Amygdala (tissue), 56 donors: ENCODE results near the gene TMPRSS6.

Experiments used
- DNase-seq, 56 donors: peaks; one replicate each; lab custom pipeline; 2025; lab: John Stamatoyannopoulos, UW

Gene TMPRSS6

DNA sequence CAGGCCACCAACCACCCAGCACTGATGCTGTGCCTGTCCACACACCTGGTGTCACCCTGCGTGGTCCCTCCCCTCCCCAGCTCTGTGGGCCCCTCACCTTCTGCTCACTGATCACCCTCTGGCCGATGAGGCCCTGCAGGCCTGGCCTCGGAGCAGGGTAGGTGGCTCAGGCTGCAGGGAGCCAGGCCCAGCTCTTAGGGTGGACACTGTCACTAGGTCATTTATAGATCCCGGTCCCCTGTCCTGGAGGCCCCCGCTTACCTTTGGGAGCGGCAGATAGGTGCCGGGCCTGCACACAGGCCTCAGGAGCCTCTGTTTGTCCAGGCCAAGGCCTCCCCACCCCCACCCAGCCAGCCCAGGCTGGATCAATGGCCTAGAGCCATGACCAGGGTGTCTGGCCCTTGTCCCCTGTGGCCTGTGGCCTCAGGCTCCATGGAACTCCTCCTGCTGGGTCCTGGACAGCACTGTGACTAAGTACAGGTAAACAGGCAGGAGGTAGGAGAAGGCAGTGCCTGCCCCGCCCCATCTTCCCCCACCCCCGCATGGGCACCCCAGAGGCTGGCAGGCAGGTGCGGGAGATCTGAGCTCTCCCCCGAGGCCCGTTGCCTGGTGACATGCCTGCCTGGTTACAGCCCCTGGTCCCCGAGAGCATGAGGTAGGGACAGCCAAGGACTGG is at the start of gene TMPRSS6:
TMPRSS6 (minus strand) TSS at position 472 of the 676 bp plus-strand sequence. CDS start 6,296 bp downstream, outside the sequence.
- no peak for DNase-seq

DNA sequence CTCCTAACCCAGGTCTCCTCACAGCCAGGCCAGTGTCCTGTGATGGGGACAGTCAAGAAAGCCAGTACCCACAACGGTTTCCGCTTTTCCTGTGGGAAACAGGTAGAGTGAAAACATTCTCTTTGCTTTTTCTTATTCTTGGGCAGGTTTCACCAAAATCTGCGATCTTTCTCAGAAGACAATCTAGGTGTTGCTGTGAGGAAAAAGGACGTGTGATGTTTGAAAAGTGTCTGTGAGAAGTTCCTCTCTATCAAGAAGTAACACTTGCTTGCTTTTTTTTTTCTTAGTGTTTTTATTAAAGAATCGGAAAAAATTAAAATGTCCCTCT is 49.4 kb upstream of the TMPRSS6 start:
- no peak for DNase-seq

DNA sequence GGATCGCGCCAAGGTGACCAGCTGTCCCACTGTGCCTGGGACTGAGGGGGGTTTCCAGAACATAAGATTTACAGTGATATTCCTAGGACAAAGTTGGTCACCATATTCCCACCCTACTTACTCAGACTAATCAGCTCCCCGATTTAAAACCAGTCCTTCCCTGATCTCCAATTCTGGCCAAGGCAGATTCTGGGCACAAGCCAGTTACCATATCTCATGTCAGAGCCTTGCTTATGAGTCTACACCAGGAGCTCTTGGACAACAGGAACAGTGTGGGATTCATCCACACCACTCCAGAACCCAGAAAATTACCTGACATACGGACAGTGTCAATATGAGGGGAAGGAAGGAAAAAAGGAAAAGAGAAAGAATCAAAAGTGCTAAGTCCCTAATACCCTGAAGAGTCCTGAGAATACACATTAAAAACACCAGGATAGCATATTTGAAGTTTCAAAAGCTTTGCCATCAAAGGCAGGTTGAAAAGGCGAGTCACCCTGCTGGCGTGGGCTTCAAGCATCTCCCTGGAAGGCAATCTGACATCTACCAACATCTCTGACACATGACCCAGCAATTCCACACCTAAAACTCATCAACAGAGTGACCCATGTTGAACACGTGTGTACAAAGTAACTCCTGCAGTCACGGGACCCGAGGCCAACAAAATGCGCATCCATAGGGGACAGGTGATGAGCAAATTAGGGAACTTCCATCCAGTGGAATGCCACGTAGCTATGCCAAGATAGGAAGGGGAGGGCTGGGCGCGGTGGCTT is 48.2 kb upstream of the TMPRSS6 start:
- no peak for DNase-seq

DNA sequence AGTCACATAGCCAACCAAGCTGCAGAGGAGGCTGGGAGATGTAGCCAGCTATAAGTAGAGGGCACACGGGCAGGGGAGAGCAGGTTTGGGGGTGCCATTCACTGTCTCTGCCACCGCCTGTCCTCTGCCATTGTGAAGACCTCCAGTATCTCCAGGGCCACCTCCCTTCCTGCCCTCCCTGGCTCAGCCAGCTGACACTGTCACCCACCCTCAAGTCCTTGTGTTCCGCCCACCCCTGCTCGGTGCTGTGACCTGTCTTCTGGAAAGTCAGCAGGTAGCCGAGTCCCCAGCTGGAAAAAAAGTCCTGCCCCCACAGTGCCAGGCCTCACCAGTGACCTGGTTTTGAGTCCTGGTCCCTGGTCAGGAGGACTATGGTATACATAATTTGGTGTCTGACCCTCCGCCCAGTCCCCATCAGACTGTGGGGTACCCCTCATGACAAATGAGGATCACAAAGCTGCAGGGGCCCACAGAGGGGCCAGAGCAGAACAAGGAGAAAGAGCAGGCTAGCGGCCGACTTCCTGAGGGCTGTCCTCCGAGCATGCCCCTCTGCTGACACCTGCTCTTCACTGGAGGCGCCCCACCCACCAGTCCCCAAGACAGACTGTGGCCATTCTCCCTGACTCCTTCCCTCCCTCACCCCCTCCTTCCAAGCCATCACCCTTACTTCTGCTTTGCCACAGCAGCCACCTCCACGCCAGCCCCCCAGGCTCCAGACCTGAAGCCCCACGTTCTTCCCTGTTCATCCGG is 47.3 kb upstream of the TMPRSS6 start:
- no peak for DNase-seq

DNA sequence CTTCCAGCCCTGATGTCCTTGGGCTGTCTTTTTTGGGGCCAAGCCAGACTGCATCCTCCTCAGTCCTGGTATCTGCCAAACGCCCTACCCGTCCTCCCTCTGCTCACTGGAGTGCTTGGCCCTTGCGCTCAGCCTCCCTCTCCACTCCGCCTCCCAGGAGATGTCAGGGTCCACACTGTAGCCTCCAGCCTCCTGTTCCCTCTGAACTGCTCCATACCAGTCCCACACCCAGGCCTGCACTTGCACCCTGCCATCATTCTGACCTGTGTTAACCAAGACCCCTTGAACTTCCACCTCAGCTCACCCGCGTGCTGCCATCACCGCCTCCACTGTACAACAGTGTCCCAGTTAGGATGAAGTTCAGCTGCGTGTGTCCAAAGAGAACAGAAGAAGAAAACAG is 46.5 kb upstream of the TMPRSS6 start:
- DNase-seq, result no peak

DNA sequence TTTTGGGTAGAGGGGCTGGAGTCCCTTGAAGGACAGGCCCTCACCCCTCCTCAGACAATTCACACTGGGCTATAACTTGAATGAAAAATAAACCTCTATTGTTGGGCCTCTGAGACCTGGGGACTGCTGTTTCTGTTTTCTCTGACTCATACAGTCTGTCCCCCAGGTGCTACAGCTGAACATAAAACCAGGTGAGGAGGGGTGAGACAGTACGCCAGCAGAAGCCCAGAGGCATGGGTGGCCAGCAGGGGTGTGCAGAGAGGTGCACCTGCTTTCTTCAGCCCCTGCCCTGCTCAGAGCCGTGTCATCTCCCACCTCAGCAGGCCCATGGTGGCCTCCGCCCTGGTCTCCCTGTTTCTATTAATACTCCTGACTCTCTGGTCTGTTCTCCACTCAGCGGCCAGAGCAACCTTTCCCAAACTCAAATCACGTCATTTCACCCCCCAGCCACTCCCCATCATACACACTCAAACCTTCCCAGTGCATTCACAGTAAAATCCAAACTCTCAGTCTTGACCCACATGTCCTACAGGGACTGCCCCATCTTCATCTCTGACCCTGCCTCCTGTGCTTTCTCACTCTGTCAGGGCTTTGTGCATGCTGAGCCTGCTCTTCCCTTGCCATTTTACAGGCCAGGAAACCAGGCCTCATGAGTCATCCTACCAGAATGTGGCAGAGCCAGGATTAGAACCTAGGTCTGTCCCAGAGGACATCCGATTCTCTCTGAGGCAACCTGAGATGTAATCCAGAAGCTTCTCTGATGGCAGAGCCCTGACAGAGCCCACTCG is 45.6 kb upstream of the TMPRSS6 start:
- DNase-seq, result no peak

DNA sequence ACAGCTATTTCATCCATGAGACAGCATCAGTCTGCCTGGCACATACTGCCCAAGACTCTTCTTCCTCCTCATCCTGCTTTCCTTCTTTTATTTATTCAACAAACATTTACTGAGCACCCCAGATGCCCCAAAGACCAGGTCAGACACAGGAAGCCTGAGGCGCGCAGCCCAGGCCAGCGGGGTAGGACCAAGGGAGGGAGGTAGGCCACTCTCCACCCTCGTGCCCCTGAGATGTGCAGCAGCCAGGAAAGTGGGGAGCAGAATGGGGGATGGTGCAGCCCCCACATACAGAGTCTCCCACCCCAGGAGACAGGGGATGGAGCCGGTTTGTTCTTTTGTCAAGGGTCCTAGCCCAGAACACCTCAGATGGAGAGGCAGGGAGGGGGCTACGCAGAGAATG is 44.4 kb upstream of the TMPRSS6 start:
- DNase-seq, result no peak

DNA sequence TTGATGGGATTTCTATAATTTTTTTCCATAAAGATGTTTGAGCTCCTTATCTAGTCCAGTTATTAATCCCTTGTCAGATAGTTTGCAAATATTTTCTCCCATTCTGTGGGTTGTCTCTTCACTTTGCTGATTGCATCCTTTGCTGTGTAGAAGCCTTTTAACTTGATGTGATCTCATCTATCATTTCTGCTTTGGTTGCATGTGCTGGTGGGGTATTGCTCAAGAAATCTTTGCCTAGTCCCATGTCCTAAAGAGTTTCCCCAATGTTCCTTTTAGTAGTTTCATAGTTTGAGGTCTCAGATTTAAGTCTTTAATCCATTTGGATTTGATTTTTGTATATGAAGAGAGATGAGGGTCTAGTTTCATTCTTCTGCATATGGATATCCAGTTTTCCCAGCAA is 41.9 kb upstream of the TMPRSS6 start:
- no peak for DNase-seq

DNA sequence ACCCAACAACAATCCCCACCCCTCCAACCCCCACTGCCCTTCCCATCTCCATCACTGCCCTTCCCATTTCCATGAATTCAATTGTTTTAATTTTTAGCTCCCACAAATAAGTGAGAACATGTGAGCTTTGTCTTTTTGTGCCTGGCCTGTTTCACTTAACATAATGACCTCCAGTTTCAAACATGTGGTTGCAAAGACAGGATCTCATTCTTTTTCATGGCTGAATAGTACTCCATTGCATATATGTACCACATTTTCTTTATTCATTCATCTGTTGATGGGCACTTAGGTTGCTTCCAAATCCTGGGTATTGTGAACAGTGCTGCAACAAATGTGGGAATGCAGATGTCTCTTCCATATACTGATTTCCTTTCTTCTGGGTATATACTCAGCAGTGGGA is 41.2 kb upstream of the TMPRSS6 start:
- no peak for DNase-seq

DNA sequence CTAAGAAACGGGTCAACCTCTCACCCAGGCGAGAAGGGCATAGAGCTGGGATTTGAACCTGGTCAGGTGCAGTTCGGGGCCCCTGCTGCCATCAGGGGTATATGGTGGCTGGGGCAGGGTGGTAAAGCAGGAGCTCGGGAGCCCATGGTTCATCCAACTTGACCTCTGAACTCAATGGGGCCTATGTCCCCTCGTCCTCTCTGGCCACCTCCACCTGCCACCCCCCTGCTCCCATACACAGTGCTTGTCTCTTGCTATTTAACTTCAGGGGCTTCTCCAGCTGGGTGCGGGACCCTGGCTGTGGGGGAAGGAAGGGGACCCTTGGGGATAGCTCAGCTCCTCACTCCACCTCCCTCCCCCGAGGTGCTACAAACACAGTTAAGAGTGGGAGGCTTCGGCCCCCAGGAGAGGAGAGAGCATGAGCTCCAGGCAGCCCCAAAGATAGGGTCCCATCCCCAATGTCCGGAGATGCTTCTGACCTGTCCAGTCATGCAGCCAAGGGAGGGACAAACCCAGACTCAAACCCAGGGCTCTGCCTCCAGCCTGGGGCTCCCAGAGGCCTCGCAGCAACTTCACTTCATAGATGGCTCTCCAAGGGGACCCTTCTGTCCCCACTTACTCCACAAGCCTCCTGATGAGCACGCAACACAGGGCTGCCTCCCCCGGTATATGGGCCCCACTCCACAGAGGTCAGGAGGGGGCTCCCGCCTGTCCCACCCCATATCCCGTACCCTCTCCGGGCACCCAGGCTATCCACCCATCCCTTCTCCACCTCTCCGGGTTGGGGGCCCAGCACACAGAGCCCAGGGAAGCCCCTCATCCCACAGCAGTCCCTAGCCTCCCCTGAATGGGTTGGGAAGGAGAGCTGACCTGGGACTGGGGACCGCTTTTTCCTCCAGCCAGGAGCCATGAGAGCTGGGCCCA is 39.5 kb upstream of the TMPRSS6 start:
- no peak for DNase-seq

DNA sequence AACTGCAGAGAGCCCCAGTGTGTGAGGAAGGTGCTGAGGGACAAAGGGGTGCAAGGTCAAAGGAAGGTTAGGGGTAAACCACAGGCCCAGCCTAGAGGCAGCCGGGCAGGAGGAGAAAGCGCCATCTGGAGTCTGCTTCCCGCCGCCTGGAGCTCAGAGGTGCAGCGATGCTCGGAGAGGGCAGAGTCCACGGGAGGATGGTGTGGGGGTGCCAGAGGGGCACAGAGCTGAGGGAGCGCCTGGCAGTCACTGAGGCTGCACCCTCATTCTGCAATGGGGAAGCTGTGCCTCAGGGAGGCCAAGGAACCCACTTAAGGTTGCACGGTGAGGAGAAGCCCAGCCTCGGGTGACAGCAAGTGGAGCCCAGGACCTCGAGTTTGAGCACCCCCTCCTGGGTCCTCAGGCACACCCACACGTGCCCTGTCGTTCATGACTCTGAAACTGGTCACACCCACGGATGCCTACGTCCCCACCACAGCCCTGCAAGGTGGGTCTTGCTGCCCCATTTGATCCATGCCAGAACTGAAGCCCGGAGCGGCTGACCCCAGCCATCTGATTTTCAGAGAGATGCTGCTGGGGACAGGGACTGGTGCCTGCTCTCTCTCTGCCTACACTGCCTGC is 38.6 kb upstream of the TMPRSS6 start:
- DNase-seq, result no peak

DNA sequence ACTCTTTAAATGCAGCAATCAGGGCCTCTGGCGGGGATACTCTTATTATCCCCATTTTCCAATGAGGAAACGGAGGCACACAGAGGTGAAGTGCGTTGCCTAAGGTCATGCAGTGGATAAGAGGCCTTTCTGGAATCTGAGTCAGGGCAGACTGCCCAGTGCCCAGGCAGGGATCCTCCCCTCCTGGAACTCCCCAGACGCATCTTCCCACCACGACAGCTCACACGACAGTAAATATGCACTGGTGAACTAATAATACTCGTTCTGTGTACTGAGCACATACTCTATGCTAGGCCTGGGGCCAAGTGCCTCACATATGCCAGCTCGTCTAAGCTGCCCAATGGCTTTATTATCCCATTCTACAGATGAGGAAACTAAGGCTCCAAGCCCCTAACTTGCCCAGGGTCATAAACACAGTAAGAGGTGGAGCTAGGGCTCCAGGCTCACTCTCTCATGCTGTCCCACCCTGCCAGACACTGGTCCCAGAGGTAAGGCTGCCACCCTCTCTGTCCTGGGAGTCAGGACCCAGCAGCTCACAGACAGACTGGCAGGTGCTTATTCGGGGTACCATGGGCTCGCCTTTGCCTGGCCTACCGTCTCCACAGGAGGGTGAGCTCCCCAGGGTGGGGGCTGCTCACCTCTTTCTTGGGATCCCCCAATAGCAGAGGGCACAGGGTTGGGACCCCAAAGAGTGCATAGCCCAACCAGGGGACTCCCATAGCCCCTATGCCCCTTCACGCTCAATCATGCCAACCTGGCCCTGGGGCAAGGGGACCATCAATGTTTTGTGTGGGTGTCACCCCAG is 37.9 kb upstream of the TMPRSS6 start:
- DNase-seq, result no peak

DNA sequence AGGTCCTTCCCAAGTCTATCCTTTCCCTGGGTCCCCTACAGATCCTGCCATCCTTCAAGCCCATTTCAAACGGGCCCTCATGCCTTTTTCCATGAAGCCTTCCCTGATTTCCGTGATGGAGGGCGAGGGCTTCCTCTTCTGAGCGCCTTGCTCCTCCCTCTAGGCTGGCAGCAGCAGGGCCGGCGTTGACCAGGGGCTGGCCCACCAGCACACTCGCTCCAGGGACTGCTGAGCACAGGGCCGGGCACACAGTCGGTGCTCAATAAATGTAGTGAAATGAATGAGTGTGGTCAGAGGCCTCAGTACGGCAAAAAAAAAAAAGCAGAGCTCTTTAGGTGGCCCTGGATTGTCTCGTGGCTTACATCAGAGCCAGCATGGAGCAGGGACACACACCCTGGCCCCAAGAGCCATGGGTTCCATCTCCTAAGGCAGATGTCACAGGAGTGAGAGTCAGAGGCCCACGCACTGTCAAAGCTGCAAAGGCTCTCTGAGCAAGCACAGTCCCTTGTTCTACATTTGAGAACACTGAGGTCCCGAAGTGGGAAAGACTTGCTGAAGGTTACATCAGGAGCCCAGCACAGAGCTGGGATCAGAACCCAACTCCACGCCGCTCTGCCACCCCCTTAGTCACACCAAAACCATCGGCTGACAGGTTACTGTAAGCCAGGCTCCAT is 37.1 kb upstream of the TMPRSS6 start:
- no peak for DNase-seq

DNA sequence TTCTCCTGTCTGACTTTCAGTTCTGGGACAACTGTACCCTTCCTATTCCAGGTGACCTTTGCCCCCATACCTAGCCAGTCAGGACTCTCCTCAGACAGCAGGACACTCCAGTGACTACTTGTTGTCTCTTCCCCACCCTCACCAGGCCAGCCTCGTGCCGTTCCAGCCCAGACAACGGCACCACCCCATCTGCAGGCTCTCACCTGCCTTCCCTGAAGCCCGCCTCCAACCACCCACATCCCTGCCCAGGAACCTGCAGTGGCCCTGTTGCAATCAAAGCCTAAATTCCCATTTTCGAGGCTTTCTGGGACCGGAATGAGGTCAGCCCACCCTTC is 36.5 kb upstream of the TMPRSS6 start:
- no peak for DNase-seq

DNA sequence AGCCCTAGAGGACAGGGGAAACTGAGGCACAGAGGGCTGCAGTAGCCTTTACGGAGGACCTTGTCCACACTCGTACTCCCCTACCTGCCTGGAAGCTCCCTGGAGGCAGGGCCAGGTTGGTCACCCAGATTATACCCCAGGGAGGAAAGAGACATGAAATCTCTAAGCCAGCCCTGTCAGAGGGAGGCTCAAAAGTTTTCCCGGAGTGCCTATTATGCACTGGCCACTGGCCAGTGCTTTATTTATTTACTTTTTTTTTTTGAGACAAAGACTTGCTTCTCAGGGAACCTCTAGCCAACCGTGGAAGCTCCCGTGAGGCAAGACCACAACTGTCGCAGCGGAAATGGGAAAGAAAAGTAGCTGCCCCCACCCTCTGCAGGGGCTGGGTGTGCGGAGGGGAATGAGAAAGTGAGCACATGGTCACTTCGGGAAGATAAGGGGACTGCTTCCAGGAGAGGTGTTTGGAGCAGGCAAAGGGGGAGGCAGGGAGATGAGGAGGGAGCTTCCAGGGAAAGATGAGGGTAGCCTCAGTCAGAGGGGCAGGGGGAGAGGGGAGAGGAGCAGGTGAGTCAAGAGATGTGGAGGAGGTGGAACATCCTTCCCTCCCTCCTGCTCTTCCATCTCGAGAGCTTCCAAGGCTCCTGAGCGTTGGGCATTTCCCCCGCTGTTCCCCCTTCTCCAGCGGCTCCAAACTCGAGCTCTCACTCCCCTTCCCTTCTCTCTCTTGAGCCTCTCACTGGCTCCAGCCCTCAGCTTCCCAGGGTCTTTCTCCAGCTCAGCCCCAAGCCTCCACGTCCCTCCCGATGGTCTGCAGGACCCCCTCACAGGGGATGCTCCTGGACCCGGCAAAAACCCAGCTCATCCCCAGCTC is 35.9 kb upstream of the TMPRSS6 start:
- DNase-seq, result no peak

DNA sequence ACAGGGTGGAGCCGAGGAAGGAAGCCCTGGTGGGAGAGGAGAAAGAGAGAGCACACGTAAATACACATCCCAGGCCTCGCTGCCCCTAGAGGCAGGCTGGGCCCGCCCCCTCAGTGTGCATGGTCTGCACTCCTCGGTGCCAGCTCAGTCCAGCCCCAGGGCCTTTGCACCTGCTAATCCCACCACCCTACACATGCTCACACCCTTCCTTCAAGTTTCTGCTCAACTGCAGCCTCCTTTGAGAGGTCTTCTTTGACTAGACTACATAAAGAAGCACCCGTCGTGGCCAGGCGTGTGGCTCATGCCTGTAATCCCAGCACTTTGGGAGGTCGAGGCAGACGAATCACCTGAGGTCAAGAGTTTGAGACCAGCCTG is 34.7 kb upstream of the TMPRSS6 start:
- no peak for DNase-seq

DNA sequence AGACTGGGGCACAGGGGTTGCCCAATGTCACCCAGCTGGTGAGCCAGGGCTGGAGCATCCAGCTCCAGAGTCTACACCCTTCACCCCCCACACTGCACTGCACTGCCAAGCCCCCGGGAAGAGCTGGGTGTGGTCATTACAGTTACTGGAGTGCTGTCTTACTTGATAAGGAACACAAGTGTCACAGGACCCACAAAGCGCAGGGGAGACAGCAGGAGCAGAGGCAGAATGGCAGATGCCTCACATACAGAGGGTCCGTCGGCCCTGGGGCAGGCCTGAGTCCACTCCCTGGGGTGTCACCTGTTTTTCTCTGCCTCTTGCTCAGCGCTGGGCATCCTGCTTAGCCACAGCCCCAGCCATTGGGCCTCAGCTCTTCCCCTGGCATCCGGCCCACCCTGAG is 32.5 kb upstream of the TMPRSS6 start:
- DNase-seq, result no peak
